ENCODE results near the gene KIAA1671.

- TF ChIP-seq, protein P1, sequence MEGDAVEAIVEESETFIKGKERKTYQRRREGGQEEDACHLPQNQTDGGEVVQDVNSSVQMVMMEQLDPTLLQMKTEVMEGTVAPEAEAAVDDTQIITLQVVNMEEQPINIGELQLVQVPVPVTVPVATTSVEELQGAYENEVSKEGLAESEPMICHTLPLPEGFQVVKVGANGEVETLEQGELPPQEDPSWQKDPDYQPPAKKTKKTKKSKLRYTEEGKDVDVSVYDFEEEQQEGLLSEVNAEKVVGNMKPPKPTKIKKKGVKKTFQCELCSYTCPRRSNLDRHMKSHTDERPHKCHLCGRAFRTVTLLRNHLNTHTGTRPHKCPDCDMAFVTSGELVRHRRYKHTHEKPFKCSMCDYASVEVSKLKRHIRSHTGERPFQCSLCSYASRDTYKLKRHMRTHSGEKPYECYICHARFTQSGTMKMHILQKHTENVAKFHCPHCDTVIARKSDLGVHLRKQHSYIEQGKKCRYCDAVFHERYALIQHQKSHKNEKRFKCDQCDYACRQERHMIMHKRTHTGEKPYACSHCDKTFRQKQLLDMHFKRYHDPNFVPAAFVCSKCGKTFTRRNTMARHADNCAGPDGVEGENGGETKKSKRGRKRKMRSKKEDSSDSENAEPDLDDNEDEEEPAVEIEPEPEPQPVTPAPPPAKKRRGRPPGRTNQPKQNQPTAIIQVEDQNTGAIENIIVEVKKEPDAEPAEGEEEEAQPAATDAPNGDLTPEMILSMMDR (IDR thresholded peaks at IDR 0.05 in 4 of 5, conservative IDR thresholded peaks at IDR 0.05 in 1 of 5) = no peak
- no peak for TF ChIP-seq POLR2A (IDR thresholded peaks at IDR 0.05)
Measured at GRCh38 chr22:25126510-25126909, 174.0 kb downstream of the KIAA1671 start.
